Keratinocyte (primary cell): Measurements from ENCODE around the gene ORMDL3.

Experiments
- EZH2 ChIP-seq: IDR thresholded peaks from one replicate; pipeline ENCODE4 v1.6.1; 2012; ENCODE audit warnings: inconsistent platforms, mild to moderate bottlenecking, low read length, moderate library complexity
- TF ChIP-seq, protein P1 (sequence below), 3 experiments: IDR thresholded peaks in 1 of 3; conservative IDR thresholded peaks in 1 of 3; optimal IDR thresholded peaks in 1 of 3; 2 replicates in 2 of 3; 3 replicates in 1 of 3; pipeline versions ENCODE3 to v1.5.1; 2011; ENCODE audit warnings: low read length in 3 of 3, mild to moderate bottlenecking in 3 of 3, moderate library complexity in 2 of 3, control low read depth in 1 of 3, inconsistent platforms in 1 of 3; ENCODE audit not compliant: insufficient read depth in 2 of 3; ENCODE audit errors: extremely low read depth in 1 of 3

DNA sequence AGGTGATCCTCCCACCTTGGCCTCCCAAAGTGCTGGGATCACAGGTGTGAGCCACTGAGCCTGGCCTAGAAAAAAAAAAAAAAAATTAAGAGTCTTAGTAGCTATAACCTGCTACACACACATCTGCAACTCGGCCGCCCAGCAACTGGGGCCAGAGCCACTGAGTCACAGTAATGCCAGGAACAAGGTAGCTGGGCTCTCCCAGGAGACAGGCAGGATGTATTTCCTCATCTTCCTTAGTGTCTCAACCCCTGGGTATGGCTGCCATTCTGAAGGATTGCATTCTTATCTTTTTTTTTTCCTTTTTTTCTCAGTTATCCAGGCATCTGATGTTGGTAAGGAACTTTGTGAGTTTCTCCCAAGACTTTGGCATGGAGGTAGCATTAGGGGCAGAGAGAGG is 46.1 kb upstream of the ORMDL3 start:
- TF ChIP-seq, protein P1, sequence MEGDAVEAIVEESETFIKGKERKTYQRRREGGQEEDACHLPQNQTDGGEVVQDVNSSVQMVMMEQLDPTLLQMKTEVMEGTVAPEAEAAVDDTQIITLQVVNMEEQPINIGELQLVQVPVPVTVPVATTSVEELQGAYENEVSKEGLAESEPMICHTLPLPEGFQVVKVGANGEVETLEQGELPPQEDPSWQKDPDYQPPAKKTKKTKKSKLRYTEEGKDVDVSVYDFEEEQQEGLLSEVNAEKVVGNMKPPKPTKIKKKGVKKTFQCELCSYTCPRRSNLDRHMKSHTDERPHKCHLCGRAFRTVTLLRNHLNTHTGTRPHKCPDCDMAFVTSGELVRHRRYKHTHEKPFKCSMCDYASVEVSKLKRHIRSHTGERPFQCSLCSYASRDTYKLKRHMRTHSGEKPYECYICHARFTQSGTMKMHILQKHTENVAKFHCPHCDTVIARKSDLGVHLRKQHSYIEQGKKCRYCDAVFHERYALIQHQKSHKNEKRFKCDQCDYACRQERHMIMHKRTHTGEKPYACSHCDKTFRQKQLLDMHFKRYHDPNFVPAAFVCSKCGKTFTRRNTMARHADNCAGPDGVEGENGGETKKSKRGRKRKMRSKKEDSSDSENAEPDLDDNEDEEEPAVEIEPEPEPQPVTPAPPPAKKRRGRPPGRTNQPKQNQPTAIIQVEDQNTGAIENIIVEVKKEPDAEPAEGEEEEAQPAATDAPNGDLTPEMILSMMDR (optimal IDR thresholded peaks at IDR 0.05 in 1 of 3, IDR thresholded peaks at IDR 0.05 in 1 of 3, conservative IDR thresholded peaks at IDR 0.05 in 1 of 3; ENCODE audit: extremely low read depth in 1 of 3, insufficient read depth in 2 of 3, low read length in 3 of 3), result no peak
- no peak for TF ChIP-seq EZH2
